ENCODE results near the gene SEZ6L. TPM values are rescaled to one million over a fixed set of nuclear protein-coding genes. Genes with fewer than 3 reads are reported as not detected.

The SEZ6L gene
- total RNA-seq, 2 experiments from 2014 or later: 0.05 TPM; not detected in 1

DNA sequence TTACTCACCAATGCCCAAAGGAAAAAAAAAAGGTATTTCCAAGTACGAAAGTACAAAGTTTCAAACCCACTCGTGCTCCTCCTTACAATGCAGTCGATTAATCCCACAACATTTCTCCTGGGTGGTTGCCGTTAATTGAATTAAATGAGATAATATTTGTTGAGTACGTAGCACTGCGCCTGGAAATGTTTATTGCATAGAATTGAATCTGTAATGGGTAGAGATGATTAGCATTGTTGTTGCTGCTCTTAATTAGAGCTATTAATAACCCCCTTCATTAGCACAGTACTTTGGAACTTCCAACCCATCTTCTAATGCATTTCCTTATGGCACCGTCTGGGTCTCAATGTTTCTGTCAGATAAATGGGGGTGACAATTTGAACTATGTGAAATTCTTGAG is 77.3 kb downstream of the SEZ6L start:
- no peak overlapping the region for H3K4me3 ChIP-seq (ENCODE audit: low read length)
- H3K27ac ChIP-seq (ENCODE audit: low read depth in 1 of 2, low read length in 2 of 2): no peak overlapping the region
- no peaks in the 10 kb centered on the region for H3K27me3 ChIP-seq (ENCODE audit: control insufficient read depth in 1 of 2, insufficient read depth in 2 of 2, low read length in 2 of 2)
- CTCF ChIA-PET: no interaction called here
- H3K27me3 Mint-ChIP-seq: peaks cover 35% of the 10 kb centered on the region
- DNase-seq (no peak), ATAC-seq (ENCODE audit: poor library complexity) (no peak)
- POLR2A ChIA-PET: no interaction called here
- H3K36me3 Mint-ChIP-seq (ENCODE audit: low read depth): no peaks in the 10 kb centered on the region
- H3K36me3 ChIP-seq (ENCODE audit: insufficient read depth, low read length): no peaks in the 10 kb centered on the region
- H3K9me3 Mint-ChIP-seq: no peaks in the 10 kb centered on the region
- H3K4me1 Mint-ChIP-seq (ENCODE audit: low read depth): no peaks in the 10 kb centered on the region
- no peak overlapping the region for H3K27ac Mint-ChIP-seq
- intact Hi-C loops (cut with DNase I, micrococcal nuclease): no loop called here
- no peak overlapping the region for H3K4me3 Mint-ChIP-seq
- no peaks in the 10 kb centered on the region for H3K4me1 ChIP-seq (ENCODE audit: insufficient read depth, low read length)
- TF ChIP-seq, protein P1, sequence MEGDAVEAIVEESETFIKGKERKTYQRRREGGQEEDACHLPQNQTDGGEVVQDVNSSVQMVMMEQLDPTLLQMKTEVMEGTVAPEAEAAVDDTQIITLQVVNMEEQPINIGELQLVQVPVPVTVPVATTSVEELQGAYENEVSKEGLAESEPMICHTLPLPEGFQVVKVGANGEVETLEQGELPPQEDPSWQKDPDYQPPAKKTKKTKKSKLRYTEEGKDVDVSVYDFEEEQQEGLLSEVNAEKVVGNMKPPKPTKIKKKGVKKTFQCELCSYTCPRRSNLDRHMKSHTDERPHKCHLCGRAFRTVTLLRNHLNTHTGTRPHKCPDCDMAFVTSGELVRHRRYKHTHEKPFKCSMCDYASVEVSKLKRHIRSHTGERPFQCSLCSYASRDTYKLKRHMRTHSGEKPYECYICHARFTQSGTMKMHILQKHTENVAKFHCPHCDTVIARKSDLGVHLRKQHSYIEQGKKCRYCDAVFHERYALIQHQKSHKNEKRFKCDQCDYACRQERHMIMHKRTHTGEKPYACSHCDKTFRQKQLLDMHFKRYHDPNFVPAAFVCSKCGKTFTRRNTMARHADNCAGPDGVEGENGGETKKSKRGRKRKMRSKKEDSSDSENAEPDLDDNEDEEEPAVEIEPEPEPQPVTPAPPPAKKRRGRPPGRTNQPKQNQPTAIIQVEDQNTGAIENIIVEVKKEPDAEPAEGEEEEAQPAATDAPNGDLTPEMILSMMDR (IDR thresholded peaks at IDR 0.05): no peak
- no peaks in the 10 kb centered on the region for H3K9me3 ChIP-seq (ENCODE audit: control insufficient read depth in 1 of 2, insufficient read depth in 1 of 2, low read length in 2 of 2)

DNA sequence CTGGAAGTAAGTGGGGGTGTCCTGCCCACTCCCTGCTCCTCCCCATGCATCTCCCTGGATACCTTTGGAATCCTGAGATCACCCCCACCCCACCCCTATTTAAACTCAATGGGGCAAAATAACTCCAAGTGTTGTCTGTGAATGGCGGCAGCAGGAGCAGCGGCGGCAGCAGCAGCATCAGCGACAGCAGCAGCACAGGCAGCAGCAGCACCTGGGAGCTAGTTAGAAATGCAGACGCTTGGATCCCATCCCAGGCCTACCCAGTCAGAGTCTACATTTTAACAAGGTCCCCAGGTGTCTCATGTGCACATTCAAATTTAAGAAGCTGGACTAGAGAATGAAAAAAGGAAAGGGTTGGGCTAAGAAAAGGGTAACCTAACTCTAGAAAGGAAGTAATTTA is 82.6 kb downstream of the SEZ6L start:
- H3K27me3 Mint-ChIP-seq: peaks cover 42% of the 10 kb centered on the region
- DNase-seq (no peak), ATAC-seq (ENCODE audit: poor library complexity) (no peak)
- no peaks in the 10 kb centered on the region for H3K4me1 Mint-ChIP-seq (ENCODE audit: low read depth)
- POLR2A ChIA-PET: no interaction called here
- no peak overlapping the region for H3K4me3 Mint-ChIP-seq
- no peaks in the 10 kb centered on the region for H3K4me1 ChIP-seq (ENCODE audit: insufficient read depth, low read length)
- no peaks in the 10 kb centered on the region for H3K36me3 Mint-ChIP-seq (ENCODE audit: low read depth)
- TF ChIP-seq, protein P1 (IDR thresholded peaks at IDR 0.05): no peak
- H3K27me3 ChIP-seq (ENCODE audit: control insufficient read depth in 1 of 2, insufficient read depth in 2 of 2, low read length in 2 of 2): peaks cover 3 to 4% of the 10 kb centered on the region in 2 experiments
- intact Hi-C loops (cut with DNase I, micrococcal nuclease): no loop called here
- H3K9me3 ChIP-seq (ENCODE audit: control insufficient read depth in 1 of 2, insufficient read depth in 1 of 2, low read length in 2 of 2): peaks cover 0 to 5% of the 10 kb centered on the region in 2 experiments
- H3K9me3 Mint-ChIP-seq: no peaks in the 10 kb centered on the region
- CTCF ChIA-PET: no interaction called here
- no peak overlapping the region for H3K4me3 ChIP-seq (ENCODE audit: low read length)
- H3K27ac ChIP-seq (ENCODE audit: low read depth in 1 of 2, low read length in 2 of 2): no peak overlapping the region
- no peaks in the 10 kb centered on the region for H3K36me3 ChIP-seq (ENCODE audit: insufficient read depth, low read length)
- H3K27ac Mint-ChIP-seq: no peak overlapping the region

DNA sequence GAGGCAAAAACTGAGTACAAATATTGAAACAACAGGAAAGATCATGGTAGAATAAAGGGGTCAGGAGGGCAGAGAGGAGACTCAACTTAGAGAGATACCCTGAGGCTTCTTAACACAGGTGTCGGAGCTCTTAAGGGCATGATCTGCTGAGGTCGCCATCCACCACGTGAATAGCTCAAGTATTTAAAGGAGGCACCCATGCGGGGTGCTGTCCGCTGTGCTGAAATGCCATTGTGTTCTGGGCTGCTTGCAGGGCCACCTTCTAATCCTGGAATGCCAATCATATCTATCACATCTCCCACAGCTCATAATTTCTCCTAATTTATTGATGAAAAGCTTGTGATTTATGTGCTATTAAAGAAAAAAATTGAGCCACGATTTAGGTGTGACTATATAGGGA is 90.2 kb downstream of the SEZ6L start:
- CTCF ChIA-PET: no interaction called here
- ATAC-seq (ENCODE audit: poor library complexity): no peak
- intact Hi-C loops (cut with DNase I, micrococcal nuclease): no loop called here
- H3K36me3 Mint-ChIP-seq (ENCODE audit: low read depth): no peaks in the 10 kb centered on the region
- H3K27me3 Mint-ChIP-seq: peaks cover 54% of the 10 kb centered on the region
- TF ChIP-seq, protein P1 (IDR thresholded peaks at IDR 0.05): no peak
- H3K27ac Mint-ChIP-seq: no peak overlapping the region
- no peak for DNase-seq
- no peak overlapping the region for H3K27ac ChIP-seq (ENCODE audit: low read depth in 1 of 2, low read length in 2 of 2)
- peaks cover 5% of the 10 kb centered on the region for H3K9me3 Mint-ChIP-seq
- no peak overlapping the region for H3K4me3 ChIP-seq (ENCODE audit: low read length)
- H3K36me3 ChIP-seq (ENCODE audit: insufficient read depth, low read length): no peaks in the 10 kb centered on the region
- H3K4me3 Mint-ChIP-seq: no peak overlapping the region
- POLR2A ChIA-PET: no interaction called here
- H3K9me3 ChIP-seq (ENCODE audit: control insufficient read depth in 1 of 2, insufficient read depth in 1 of 2, low read length in 2 of 2): no peaks in the 10 kb centered on the region
- H3K4me1 ChIP-seq (ENCODE audit: insufficient read depth, low read length): no peaks in the 10 kb centered on the region
- no peaks in the 10 kb centered on the region for H3K4me1 Mint-ChIP-seq (ENCODE audit: low read depth)
- H3K27me3 ChIP-seq (ENCODE audit: control insufficient read depth in 1 of 2, insufficient read depth in 2 of 2, low read length in 2 of 2): peaks cover 6 to 14% of the 10 kb centered on the region in 2 experiments

Measured in CD4-positive, alpha-beta T cell (primary cell).